NT2/D1 (cell line): ENCODE measurements around the gene TMEM184A.

ENCODE experiments used
- SUZ12 ChIP-seq: IDR thresholded peaks from 2 replicates; pipeline ENCODE4 v1.6.1; 2011; ENCODE audit not compliant: insufficient read length, insufficient read depth; ENCODE audit errors: extremely low read depth
- YY1 ChIP-seq: IDR thresholded peaks from 2 replicates; pipeline ENCODE4 v1.6.1; 2011; ENCODE audit not compliant: insufficient read length, insufficient read depth
- ZNF274 ChIP-seq: IDR thresholded peaks from 2 replicates; pipeline ENCODE4 v1.6.1; 2011; ENCODE audit warnings: mild to moderate bottlenecking, low read depth, low read length

DNA sequence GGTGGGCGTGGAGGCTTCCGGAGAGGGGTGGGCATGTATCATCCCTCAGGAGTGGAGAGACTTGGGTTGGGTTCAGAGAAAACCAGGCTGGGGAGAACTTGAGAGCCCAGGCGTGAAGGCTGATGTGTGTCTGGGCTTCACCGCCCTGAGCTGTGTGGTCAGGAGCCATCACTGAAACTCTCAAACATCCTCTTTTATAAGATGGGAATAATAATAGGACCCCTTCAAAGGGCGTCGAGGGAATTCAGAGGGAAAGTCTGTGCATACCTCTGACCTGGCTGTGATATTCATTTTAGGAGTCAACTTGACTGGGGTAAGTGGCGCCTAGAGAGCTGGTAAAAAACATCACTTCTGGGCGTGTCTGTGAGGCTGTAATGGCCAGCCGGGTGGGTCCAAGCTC, 34.9 kb upstream of the TMEM184A start:
- no peak for TF ChIP-seq ZNF274
- TF ChIP-seq YY1 = no peak
- no peak for TF ChIP-seq SUZ12
